CD4-positive, alpha-beta T cell treated with Interleukin-10 for 1 hour (primary cell): ENCODE data around the gene TGFBR3.
"Not testable (repeated sequence)": the region's sequence is repeated elsewhere in the genome, so short reads cannot be mapped to it uniquely, and the experiment has no call there.

ENCODE experiments used
- DNase-seq: peaks from one replicate; pipeline ENCODE4 v3.0.0-alpha.2; 2020

Gene TGFBR3

GRCh38 chr1:91881280-91881679 lies 4.7 kb downstream of the TGFBR3 start:
- no peak for DNase-seq

DNA sequence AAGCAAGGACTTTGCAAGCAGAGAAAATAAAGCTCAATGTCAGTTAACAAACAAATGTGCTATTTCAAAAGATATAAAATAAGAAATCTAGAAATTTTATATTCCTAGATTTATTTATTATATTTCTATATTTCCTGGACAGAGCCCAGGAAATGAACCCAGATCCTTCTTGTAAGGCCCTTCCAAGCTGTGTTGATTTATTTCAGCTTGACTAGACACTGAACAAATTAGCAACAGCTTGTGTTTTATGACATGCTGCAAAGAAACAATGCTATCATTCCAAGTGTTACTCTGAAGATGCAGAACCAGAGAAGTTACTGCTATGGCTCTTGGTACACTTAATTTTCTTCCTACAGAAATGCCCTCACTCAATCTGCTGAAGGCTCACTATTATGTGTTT lies 6.2 kb downstream of the TGFBR3 start:
- DNase-seq, result no peak

GRCh38 chr1:91877574-91878208 lies 8.3 kb downstream of the TGFBR3 start:
- no peak for DNase-seq

GRCh38 chr1:91876781-91877573 lies 9.0 kb downstream of the TGFBR3 start:
- DNase-seq, result no peak

DNA sequence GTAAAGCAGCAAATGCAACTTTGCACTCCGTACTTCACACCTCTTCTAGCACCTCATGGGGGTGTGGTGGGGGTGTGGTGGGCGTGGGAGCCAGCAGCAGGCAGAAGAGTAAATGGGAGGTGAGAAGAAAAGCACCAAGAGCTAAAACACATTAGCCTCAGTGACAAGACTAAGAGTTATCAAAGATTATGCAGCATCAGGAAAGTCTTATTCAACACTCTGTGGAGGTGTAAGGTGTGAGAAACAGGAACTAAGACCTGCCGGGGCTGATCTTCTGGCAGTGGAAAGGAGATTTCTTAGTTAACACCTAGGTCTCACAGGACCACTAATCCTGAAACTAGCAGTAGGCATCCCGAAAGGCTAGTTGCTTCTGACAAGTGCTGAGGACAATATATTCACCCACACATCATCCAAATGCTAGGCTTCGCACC lies 9.9 kb downstream of the TGFBR3 start:
- peak; percentile 44 for DNase-seq

- DNase-seq, result no peak
Measured at GRCh38 chr1:91874167-91874566, 11.8 kb downstream of the TGFBR3 start.

DNA sequence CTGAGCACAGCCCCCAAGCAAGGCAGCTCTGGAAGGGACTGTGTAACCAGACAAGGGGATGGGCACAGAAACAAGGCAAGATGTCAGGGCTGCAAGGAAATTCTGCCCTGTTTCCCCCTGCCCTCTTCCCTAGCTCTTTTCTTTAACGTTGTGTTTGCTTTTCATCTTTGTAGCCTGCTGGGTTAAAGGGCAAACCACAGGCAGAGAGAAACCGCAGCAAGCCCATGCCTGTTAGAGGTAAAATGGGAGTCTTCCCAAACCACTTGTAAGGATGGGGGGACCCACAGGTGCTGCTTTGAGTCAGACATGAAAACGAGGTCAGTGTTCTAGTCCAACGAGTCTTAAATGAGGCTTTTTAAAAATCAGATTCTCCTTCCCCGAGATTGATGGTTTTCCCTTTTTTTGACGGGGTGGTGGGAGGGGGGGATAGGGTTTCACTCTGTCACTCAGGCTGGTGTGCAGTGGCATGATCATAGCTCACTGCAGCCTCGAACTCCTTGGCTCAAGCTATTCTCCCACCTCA lies 13.3 kb downstream of the TGFBR3 start:
- peak; percentile 21 for DNase-seq

DNA sequence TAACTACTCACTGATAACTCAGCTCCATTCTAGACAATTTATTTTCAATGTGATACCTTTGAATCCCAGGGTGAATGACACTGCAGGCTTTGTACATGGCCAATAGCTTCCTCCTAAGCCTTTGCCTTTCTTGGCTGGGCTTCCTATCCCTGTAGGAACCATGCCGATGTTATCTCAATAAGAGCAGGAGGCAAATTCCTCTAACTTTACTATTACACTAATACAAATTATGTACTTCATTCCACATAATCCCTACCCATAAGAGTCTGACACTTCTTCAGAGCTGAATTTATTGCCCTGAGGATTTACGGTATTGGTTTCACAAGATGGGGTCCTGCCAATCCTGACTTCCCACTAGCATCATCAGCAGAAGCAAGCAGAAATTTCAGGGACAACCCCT lies 14.0 kb downstream of the TGFBR3 start:
- DNase-seq, result no peak

DNA sequence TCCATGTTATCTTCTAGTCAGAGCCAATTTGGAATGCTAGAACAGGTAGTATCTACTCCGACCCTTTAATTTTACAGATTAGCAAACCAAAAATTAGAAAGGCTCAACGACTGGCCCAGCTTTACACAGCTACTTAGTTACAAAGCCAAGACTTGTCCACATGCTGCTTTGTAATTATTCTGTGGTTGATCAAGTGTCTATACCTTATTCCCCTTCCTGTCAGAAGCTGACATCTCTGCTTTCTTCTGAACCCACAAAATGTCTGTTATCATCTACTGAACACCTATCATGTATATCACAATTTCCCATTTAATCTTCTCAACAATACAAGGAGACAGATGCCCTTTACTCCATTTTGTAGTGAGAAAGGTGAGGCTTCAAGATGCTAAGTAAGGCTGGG lies 15.6 kb downstream of the TGFBR3 start:
- DNase-seq, result no peak

DNA sequence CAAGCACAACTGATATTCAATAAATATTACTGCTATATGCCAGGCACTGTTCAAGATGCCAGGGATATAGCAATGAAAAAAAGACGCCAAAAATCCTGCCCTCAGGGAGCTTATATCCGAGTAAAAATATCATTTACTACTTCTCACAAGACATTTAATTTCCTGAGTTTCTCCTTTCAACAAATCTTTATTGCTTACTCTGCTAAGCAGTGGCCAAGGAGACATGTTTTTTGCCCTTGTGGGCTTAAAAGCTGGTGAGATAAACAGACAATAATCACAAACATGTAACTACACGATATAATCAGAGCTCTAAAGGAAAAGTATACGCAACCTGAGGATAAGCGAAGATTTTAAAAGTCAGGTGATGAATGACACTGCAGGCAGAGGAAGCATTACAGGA lies 19.5 kb downstream of the TGFBR3 start:
- DNase-seq, result no peak

DNA sequence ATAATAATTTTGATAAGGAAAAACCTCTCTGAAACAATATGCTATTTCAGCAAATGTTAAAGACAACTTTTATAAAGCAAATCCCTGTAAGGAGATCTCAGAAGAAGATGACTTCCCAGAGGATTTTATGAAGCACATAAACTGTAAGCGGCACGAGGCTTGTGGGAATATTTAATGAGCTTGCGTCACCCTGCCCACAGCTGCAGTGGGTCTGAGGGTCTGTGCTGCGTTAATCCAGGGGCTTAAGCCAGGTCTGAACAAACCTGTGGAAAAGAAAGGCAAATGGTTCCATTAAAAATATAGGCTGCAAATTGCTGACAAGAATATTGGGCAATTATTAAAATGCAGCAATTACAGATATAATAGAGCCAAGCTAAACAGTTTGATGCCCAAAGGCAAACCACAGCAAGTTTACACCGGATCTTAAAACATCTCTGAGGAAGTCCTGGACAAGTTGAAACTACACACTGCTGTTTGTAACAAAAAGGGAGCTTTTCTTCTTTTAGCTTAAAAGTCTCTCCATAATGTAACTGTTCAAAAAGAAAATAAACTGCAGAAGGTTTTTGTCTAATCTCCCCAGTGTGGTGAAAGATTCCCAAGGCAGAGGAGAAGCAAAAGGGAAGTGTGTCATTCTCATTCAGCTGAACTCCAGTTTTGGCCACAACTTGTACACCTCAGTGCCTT lies 21.8 kb downstream of the TGFBR3 start:
- DNase-seq, result no peak

GRCh38 chr1:91863498-91863897 lies 22.5 kb downstream of the TGFBR3 start:
- DNase-seq, result no peak

- DNase-seq, result no peak
Measured at GRCh38 chr1:91862120-91862519, 23.8 kb downstream of the TGFBR3 start.

GRCh38 chr1:91857557-91858239 lies 28.3 kb downstream of the TGFBR3 start:
- DNase-seq, result no peak

- no peak for DNase-seq
Measured at GRCh38 chr1:91856996-91857395, 29.0 kb downstream of the TGFBR3 start.

DNA sequence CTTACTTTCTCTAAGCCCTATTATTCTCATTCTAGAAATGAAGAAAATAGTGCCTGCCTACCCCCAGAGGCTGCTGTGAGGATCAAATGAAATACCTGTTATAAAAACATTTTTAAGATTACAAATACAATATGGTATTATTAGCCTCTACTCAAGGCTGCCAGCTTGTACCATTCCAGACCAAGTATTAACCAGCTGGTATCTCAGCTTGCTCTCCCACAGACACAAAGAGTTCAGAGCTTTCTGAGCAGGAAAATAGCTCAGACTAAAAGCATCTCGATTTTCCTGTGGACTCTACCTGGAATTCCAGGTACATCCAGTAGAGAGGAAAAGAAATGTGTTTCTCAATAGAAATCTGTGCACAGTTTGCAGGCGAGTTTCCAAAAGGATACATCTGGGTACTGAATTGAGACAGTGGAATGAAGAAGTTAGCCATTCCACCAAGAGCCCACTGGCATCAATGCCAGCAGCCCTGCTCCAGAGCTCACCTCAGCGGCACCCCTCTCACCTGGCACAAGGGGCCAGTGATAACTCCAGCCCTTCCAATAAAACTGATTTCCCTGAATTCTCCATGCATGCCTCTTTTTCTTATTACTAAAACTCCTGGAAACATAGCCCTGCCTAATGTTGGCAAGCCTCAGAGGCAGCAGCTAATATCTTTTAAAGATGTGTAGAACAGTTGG lies 31.0 kb downstream of the TGFBR3 start:
- DNase-seq, result no peak

DNA sequence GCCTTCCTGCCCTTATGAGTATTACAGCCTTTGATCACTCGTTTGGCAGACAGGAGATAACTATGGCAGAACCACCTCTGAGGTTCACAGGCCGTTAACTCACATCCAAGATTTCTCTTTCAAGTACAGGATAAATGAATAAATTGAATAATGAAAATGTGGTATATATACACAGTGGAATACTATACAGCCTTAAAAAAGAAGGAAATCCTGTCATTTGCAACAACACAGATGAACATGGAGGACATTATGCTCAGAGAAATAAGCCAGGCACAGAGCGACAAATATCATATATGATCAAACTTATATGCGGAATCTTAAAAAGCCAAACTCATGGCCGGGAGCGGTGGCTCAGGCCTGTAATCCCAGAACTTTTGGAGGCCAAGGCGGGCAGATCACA lies 32.6 kb downstream of the TGFBR3 start:
- DNase-seq, result no peak

DNA sequence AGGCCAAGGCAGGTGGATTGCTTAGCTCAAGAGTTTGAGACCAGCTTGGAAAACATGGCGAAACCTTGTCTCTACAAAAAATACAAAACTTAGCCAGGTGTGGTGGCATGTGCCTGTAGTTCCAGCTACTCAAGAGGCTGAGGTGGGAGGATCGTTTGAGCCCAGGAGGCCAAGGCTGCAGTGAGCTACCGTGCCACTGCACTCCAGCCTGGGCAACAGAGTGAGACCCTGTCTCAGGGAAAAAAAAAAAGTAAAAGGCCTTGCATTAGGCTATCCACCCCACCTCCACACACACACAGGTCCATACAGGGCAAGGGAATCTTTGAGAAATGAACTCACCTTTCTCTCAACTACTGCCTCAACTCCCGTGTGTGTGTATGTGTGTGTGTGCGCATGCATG lies 33.9 kb downstream of the TGFBR3 start:
- DNase-seq, result not testable (repeated sequence)

GRCh38 chr1:91851130-91852010 lies 34.6 kb downstream of the TGFBR3 start:
- no peak for DNase-seq

GRCh38 chr1:91850708-91851107 lies 35.2 kb downstream of the TGFBR3 start:
- DNase-seq, result no peak

- no peak for DNase-seq
Measured at GRCh38 chr1:91847851-91848250, 38.1 kb downstream of the TGFBR3 start.

GRCh38 chr1:91846639-91847013 lies 39.3 kb downstream of the TGFBR3 start:
- no peak for DNase-seq
